Panc1 (cell line): Measurements from ENCODE around the gene GAS2. TPM values are rescaled to one million over a fixed set of nuclear protein-coding genes. Genes with fewer than 3 reads are reported as not detected.

ENCODE experiments used
- ATAC-seq: fragments of 200-7000 bp; cut with Tn5 transposase; 2 replicates; pipeline ENCODE4 v1.9.1; 2020; ENCODE audit warnings: mild to moderate bottlenecking, moderate library complexity
- BruUV-seq: library from RNA; stranded (reverse); fragments of 400-500 nt; replicated peaks from 2 replicates; lab custom pipeline; 2021; lab: Mats Ljungman, UMichigan
- CTCF ChIA-PET: fragments of 300-600 bp; sonication (Branson Sonifier 250); formaldehyde crosslinking; loops from one replicate; lab custom pipeline; 2022; ENCODE audit warnings: antibody characterized with exemption; lab: Charles Lee
- POLR2A ChIA-PET: fragments of 300-600 bp; sonication (Branson Sonifier 250); formaldehyde crosslinking; loops from one replicate; lab custom pipeline; 2022; ENCODE audit warnings: antibody characterized with exemption; lab: Charles Lee
- DNase-seq: peaks from one replicate; pipeline ENCODE4 v3.0.0-alpha.2; 2010; ENCODE audit warnings: low read depth, low spot score
- H3K27ac ChIP-seq: 2 replicates; pipeline ENCODE4 v1.5.1; 2011; ENCODE audit warnings: mild to moderate bottlenecking, low read length, inconsistent platforms
- H3K27me3 ChIP-seq: fragments of 200-500 bp; sonication (Bioruptor generic); 2 replicates; pipeline ENCODE4 v1.6.0; 2014; ENCODE audit warnings: low read length, inconsistent platforms; ENCODE audit not compliant: control insufficient read depth, insufficient read depth
- H3K36me3 ChIP-seq: fragments of 200-500 bp; sonication (Bioruptor generic); 2 replicates; pipeline ENCODE4 v1.5.1; 2014; ENCODE audit warnings: inconsistent platforms, mild to moderate bottlenecking, low read length, moderate library complexity; ENCODE audit not compliant: control insufficient read depth, insufficient read depth
- H3K4me1 ChIP-seq: 2 replicates; pipeline ENCODE4 v1.5.1; 2011; ENCODE audit warnings: inconsistent platforms, mild to moderate bottlenecking, low read length, moderate library complexity; ENCODE audit not compliant: control insufficient read depth, insufficient read depth
- H3K4me3 ChIP-seq, 2 experiments: 2 replicates each; pipeline ENCODE4 v1.5.1; 2011 to 2012; ENCODE audit warnings: low read depth in 2 of 2, low read length in 2 of 2, mild to moderate bottlenecking in 2 of 2, inconsistent platforms in 1 of 2, moderate library complexity in 1 of 2
- H3K9me3 ChIP-seq: fragments of 200-500 bp; sonication (Bioruptor generic); 2 replicates; pipeline ENCODE4 v1.5.1; 2014; ENCODE audit warnings: low read depth, mild to moderate bottlenecking, inconsistent platforms, low read length, moderate library complexity; ENCODE audit not compliant: control insufficient read depth, insufficient read depth
- CTCF ChIP-seq: fragments of 450-650 bp; IDR thresholded peaks from 2 replicates; pipeline ENCODE4 v1.5.1; 2017; ENCODE audit warnings: mild to moderate bottlenecking
- POLR2AphosphoS5 ChIP-seq: IDR thresholded peaks from 2 replicates; pipeline ENCODE4 v1.6.1; 2012; ENCODE audit warnings: mild to moderate bottlenecking, low read depth, low read length, moderate library complexity
- REST ChIP-seq, 2 experiments: IDR thresholded peaks; 2 replicates each; pipeline ENCODE4 v1.6.1; 2011 to 2012; ENCODE audit warnings: low read depth in 2 of 2, control low read depth in 1 of 2, low read length in 1 of 2, mild to moderate bottlenecking in 1 of 2, moderate library complexity in 1 of 2; ENCODE audit not compliant: insufficient read depth in 1 of 2
- SIN3A ChIP-seq: IDR thresholded peaks from 2 replicates; pipeline ENCODE4 v1.6.1; 2012; ENCODE audit warnings: low read depth, mild to moderate bottlenecking, low read length, moderate library complexity, borderline replicate concordance; ENCODE audit not compliant: insufficient read depth
- TCF7L2 ChIP-seq: IDR thresholded peaks from 2 replicates; pipeline ENCODE4 v1.6.1; 2011; ENCODE audit warnings: mild to moderate bottlenecking, low read depth, low read length, inconsistent platforms
- in situ Hi-C: cut with HindIII; loops from 2 replicates; pipeline ENCODE4 v1.10.0; 2016; ENCODE audit warnings: low sequenced_read_pairs, low pct_unique_long_range_greater_than_20kb
- intact Hi-C: fragments of 100-400 bp; cut with micrococcal nuclease; formaldehyde crosslinking; loops from one replicate; pipeline ENCODE4 v1.10.0; 2022; ENCODE audit not compliant: unreplicated experiment
- total RNA-seq: library from RNA; stranded (reverse); gene quantifications from one replicate; pipeline ENCODE4 v1.2.1, GENCODE V29; 2021; ENCODE audit not compliant: unreplicated experiment

GAS2 gene
- total RNA-seq, 1 experiment from 2014 or later, result 0.87 TPM

- TF ChIP-seq POLR2AphosphoS5 (no peak), TCF7L2 (no peak), CTCF (no peak), REST (IDR thresholded peaks at IDR 0.05; ENCODE audit: insufficient read depth in 1 of 2, low read depth in 2 of 2, low read length in 1 of 2) (no peak), SIN3A (no peak)
- Histone ChIP-seq H3K27ac (no peak overlapping the region), H3K4me1 (no peaks in the 10 kb centered on the region), H3K9me3 (no peaks in the 10 kb centered on the region), H3K4me3 (no peak overlapping the region), H3K36me3 (no peaks in the 10 kb centered on the region), H3K27me3 (no peaks in the 10 kb centered on the region)
- POLR2A ChIA-PET, result no interaction called here
- no TSS peak for BruUV-seq
- DNase-seq (no peak), ATAC-seq (no peak)
- intact Hi-C loops (no loop called here), in situ Hi-C loops (no loop called here)
- CTCF ChIA-PET, result no interaction called here
Observed at GRCh38 chr11:22688914-22689313, 22.5 kb downstream of the GAS2 start.

GRCh38 chr11:22690257-22690656 lies 23.8 kb downstream of the GAS2 start:
- in situ Hi-C loops (no loop called here), intact Hi-C loops (no loop called here)
- ATAC-seq, result no peak
- no peaks in the 10 kb centered on the region for H3K9me3 ChIP-seq
- H3K4me3 ChIP-seq, result no peak overlapping the region
- TF ChIP-seq TCF7L2 (no peak), SIN3A (no peak), POLR2AphosphoS5 (no peak), REST (IDR thresholded peaks at IDR 0.05; ENCODE audit: insufficient read depth in 1 of 2, low read depth in 2 of 2, low read length in 1 of 2) (no peak), CTCF (no peak)
- ChIA-PET CTCF (no interaction called here), POLR2A (no interaction called here)
- no peak overlapping the region for H3K27ac ChIP-seq
- no peaks in the 10 kb centered on the region for H3K4me1 ChIP-seq
- no peaks in the 10 kb centered on the region for H3K36me3 ChIP-seq
- no peaks in the 10 kb centered on the region for H3K27me3 ChIP-seq
- BruUV-seq, result no TSS peak
- DNase-seq, result no peak
